Measurements from ENCODE around the gene ACER1. TPM values are rescaled to one million over a fixed set of nuclear protein-coding genes. Genes with fewer than 3 reads are reported as not detected.
A peak's percentile ranks its signal among the peaks of the same experiment; 100 is the strongest.

Gene ACER1
- total and polyA plus RNA-seq, 2 experiments from 2014 or later, result not detected

DNA sequence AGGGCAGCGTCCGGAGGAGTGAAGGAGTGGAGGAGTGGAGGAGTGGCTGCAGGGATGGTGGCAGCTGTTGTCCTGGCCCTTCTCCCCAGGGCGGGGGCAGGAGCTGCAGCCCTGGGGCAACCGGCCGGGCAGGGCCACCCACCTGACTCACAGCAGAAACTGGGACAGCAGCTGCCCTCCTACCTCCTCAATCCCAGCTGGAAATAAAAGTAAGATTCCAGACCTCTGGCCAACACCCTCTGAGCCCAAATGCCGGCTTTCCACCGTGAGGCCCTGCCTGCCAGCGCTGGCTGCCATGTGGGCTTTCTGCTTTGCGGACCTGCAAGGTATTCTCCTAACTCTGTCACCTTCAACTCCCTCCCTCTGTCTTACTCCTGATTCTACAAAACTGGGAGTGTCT lies 24.6 kb upstream of the ACER1 start:
- Histone ChIP-seq H3K27me3 (ENCODE audit: insufficient read depth) (no peaks in the 10 kb centered on the region), H2AFZ (peak overlapping the region; percentile 69), H3K4me3 (no peak overlapping the region), H3K79me2 (replicated peaks; ENCODE audit: insufficient read depth) (peaks cover 3% of the 10 kb centered on the region; the same call in 1 of the 2 replicates), H3K27ac (ENCODE audit: low read depth) (no peak overlapping the region), H3K4me2 (no peak overlapping the region), H3K9me2 (ENCODE audit: insufficient read depth) (no peaks in the 10 kb centered on the region), H3F3A (replicated peaks; ENCODE audit: low read depth) (no peaks in the 10 kb centered on the region), H3K36me3 (ENCODE audit: insufficient read depth) (no peaks in the 10 kb centered on the region), H3K4me1 (ENCODE audit: insufficient read depth) (no peaks in the 10 kb centered on the region; the same call in 1 of the 2 replicates), H4K20me1 (replicated peaks; ENCODE audit: insufficient read depth) (no peaks in the 10 kb centered on the region)
- Mint-ChIP-seq H3K4me3 (no peak overlapping the region), H3K36me3 (ENCODE audit: low read depth) (no peaks in the 10 kb centered on the region), H3K4me1 (peaks cover 4% of the 10 kb centered on the region; the same call in 1 of the 3 replicates), H3K27ac (no peak overlapping the region), H3K9me3 (peaks cover 27% of the 10 kb centered on the region), H3K27me3 (ENCODE audit: insufficient read depth, low read depth, poor library complexity) (peaks cover 2% of the 10 kb centered on the region)
- no peak for TF ChIP-seq JUNB (IDR thresholded peaks at IDR 0.05; ENCODE audit: unreplicated experiment)
- no peak for TF ChIP-seq EZH2phosphoT487 (IDR thresholded peaks at IDR 0.05; ENCODE audit: unreplicated experiment)
- TF ChIP-seq ZNF331 (CRISPR knock-in tag; IDR thresholded peaks at IDR 0.05; ENCODE audit: low read depth), result no peak
- no peak for TF ChIP-seq STAT1 (IDR thresholded peaks at IDR 0.05; ENCODE audit: unreplicated experiment)
- TF ChIP-seq, protein P1, sequence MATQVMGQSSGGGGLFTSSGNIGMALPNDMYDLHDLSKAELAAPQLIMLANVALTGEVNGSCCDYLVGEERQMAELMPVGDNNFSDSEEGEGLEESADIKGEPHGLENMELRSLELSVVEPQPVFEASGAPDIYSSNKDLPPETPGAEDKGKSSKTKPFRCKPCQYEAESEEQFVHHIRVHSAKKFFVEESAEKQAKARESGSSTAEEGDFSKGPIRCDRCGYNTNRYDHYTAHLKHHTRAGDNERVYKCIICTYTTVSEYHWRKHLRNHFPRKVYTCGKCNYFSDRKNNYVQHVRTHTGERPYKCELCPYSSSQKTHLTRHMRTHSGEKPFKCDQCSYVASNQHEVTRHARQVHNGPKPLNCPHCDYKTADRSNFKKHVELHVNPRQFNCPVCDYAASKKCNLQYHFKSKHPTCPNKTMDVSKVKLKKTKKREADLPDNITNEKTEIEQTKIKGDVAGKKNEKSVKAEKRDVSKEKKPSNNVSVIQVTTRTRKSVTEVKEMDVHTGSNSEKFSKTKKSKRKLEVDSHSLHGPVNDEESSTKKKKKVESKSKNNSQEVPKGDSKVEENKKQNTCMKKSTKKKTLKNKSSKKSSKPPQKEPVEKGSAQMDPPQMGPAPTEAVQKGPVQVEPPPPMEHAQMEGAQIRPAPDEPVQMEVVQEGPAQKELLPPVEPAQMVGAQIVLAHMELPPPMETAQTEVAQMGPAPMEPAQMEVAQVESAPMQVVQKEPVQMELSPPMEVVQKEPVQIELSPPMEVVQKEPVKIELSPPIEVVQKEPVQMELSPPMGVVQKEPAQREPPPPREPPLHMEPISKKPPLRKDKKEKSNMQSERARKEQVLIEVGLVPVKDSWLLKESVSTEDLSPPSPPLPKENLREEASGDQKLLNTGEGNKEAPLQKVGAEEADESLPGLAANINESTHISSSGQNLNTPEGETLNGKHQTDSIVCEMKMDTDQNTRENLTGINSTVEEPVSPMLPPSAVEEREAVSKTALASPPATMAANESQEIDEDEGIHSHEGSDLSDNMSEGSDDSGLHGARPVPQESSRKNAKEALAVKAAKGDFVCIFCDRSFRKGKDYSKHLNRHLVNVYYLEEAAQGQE (IDR thresholded peaks at IDR 0.05; ENCODE audit: unreplicated experiment), result no peak
- TF ChIP-seq ZNF114 (CRISPR knock-in tag; IDR thresholded peaks at IDR 0.05), result no peak
- TF ChIP-seq POLR2AphosphoS5 (IDR thresholded peaks at IDR 0.05; ENCODE audit: low read depth), result no peak
- TF ChIP-seq, protein P2, sequence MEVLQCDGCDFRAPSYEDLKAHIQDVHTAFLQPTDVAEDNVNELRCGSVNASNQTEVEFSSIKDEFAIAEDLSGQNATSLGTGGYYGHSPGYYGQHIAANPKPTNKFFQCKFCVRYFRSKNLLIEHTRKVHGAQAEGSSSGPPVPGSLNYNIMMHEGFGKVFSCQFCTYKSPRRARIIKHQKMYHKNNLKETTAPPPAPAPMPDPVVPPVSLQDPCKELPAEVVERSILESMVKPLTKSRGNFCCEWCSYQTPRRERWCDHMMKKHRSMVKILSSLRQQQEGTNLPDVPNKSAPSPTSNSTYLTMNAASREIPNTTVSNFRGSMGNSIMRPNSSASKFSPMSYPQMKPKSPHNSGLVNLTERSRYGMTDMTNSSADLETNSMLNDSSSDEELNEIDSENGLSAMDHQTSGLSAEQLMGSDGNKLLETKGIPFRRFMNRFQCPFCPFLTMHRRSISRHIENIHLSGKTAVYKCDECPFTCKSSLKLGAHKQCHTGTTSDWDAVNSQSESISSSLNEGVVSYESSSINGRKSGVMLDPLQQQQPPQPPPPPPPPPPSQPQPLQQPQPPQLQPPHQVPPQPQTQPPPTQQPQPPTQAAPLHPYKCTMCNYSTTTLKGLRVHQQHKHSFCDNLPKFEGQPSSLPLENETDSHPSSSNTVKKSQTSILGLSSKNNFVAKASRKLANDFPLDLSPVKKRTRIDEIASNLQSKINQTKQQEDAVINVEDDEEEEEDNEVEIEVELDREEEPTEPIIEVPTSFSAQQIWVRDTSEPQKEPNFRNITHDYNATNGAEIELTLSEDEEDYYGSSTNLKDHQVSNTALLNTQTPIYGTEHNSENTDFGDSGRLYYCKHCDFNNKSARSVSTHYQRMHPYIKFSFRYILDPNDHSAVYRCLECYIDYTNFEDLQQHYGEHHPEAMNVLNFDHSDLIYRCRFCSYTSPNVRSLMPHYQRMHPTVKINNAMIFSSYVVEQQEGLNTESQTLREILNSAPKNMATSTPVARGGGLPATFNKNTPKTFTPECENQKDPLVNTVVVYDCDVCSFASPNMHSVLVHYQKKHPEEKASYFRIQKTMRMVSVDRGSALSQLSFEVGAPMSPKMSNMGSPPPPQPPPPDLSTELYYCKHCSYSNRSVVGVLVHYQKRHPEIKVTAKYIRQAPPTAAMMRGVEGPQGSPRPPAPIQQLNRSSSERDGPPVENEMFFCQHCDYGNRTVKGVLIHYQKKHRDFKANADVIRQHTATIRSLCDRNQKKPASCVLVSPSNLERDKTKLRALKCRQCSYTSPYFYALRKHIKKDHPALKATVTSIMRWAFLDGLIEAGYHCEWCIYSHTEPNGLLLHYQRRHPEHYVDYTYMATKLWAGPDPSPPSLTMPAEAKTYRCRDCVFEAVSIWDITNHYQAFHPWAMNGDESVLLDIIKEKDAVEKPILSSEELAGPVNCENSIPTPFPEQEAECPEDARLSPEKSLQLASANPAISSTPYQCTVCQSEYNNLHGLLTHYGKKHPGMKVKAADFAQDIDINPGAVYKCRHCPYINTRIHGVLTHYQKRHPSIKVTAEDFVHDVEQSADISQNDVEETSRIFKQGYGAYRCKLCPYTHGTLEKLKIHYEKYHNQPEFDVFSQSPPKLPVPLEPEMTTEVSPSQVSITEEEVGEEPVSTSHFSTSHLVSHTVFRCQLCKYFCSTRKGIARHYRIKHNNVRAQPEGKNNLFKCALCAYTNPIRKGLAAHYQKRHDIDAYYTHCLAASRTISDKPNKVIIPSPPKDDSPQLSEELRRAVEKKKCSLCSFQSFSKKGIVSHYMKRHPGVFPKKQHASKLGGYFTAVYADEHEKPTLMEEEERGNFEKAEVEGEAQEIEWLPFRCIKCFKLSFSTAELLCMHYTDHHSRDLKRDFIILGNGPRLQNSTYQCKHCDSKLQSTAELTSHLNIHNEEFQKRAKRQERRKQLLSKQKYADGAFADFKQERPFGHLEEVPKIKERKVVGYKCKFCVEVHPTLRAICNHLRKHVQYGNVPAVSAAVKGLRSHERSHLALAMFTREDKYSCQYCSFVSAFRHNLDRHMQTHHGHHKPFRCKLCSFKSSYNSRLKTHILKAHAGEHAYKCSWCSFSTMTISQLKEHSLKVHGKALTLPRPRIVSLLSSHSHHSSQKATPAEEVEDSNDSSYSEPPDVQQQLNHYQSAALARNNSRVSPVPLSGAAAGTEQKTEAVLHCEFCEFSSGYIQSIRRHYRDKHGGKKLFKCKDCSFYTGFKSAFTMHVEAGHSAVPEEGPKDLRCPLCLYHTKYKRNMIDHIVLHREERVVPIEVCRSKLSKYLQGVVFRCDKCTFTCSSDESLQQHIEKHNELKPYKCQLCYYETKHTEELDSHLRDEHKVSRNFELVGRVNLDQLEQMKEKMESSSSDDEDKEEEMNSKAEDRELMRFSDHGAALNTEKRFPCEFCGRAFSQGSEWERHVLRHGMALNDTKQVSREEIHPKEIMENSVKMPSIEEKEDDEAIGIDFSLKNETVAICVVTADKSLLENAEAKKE (CRISPR knock-in tag; IDR thresholded peaks at IDR 0.05), result no peak
- TF ChIP-seq EZH2 (IDR thresholded peaks at IDR 0.05; ENCODE audit: low read depth, unreplicated experiment), result no peak
- TF ChIP-seq ETS1 (IDR thresholded peaks at IDR 0.05), result no peak
- ATAC-seq (no peak), DNase-seq (ENCODE audit: low spot score) (no peak)
